Measurements from ENCODE around the gene HAUS7.

DNA sequence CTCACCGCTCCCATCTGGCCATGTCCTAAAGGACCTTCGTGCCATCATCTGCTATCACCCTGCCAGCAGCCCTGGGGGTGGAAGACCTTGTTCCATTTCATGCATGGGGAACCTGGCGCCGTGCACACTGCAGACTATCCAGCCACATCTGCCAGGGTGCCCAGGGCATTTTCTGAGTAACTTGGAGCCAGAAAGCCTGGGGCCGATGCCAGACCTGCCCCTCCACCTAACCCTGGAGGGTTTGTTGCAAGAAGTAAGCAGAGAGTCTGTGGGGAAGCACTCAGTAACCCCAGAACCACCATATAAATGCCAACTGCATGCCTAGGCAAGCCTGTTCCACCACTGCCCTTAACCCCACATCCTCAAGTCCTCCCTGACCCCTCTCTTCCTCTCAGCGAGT is 7.3 kb downstream of the HAUS7 start:
- no peak for TF ChIP-seq CTCF (IDR thresholded peaks at IDR 0.05)
- TF ChIP-seq POLR2AphosphoS5 (IDR thresholded peaks at IDR 0.05) = no peak
- no peak for TF ChIP-seq POLR2A (IDR thresholded peaks at IDR 0.05)
